T-helper 2 cell treated with Interferon-gamma antibody and Interleukin-4, amounts not matched to agents 100 ng/mL and 5 ng/mL, for 36 hours (primary cell): Measurements from ENCODE around the gene FRMPD4. TPM values are rescaled to one million over a fixed set of nuclear protein-coding genes. Genes with fewer than 3 reads are reported as not detected.
"Not testable (repeated sequence)": the region's sequence is repeated elsewhere in the genome, so short reads cannot be mapped to it uniquely, and the experiment has no call there.

Experiments
- intact Hi-C: fragments of 100-400 bp; cut with micrococcal nuclease; formaldehyde crosslinking; loops from one replicate; pipeline ENCODE4 v1.15.1; 2023
- total RNA-seq: library from RNA; stranded (reverse); gene quantifications from 2 replicates; pipeline ENCODE4 v1.2.3, GENCODE V29; 2022

The FRMPD4 gene
- total RNA-seq, 1 donor from 2014 or later = not detected

GRCh38 chrX:12496343-12496742 lies 358.1 kb downstream of the FRMPD4 start:
- intact Hi-C loops = no loop called here

GRCh38 chrX:12497832-12498591 lies 359.7 kb downstream of the FRMPD4 start:
- intact Hi-C loops = no loop called here

GRCh38 chrX:12505127-12505526 lies 366.9 kb downstream of the FRMPD4 start:
- intact Hi-C loops = no loop called here

GRCh38 chrX:12515384-12515783 lies 377.1 kb downstream of the FRMPD4 start:
- intact Hi-C loops = not testable (repeated sequence)

GRCh38 chrX:12526306-12526705 lies 388.0 kb downstream of the FRMPD4 start:
- intact Hi-C loops = no loop called here

- intact Hi-C loops = not testable (repeated sequence)
Measured at GRCh38 chrX:12538096-12538495, 399.8 kb downstream of the FRMPD4 start.

GRCh38 chrX:12542251-12542650 lies 404.0 kb downstream of the FRMPD4 start:
- intact Hi-C loops = not testable (repeated sequence)

GRCh38 chrX:12548341-12548740 lies 410.1 kb downstream of the FRMPD4 start:
- intact Hi-C loops = no loop called here

GRCh38 chrX:12548746-12549145 lies 410.5 kb downstream of the FRMPD4 start:
- intact Hi-C loops = no loop called here

GRCh38 chrX:12554206-12554605 lies 415.9 kb downstream of the FRMPD4 start:
- intact Hi-C loops = no loop called here

GRCh38 chrX:12563121-12563520 lies 424.8 kb downstream of the FRMPD4 start:
- intact Hi-C loops = no loop called here

GRCh38 chrX:12564221-12564620 lies 425.9 kb downstream of the FRMPD4 start:
- intact Hi-C loops = no loop called here

GRCh38 chrX:12567857-12568256 lies 429.6 kb downstream of the FRMPD4 start:
- intact Hi-C loops = no loop called here

- intact Hi-C loops = no loop called here
Measured at GRCh38 chrX:12570859-12571501, 432.7 kb downstream of the FRMPD4 start.

GRCh38 chrX:12579311-12579710 lies 441.0 kb downstream of the FRMPD4 start:
- intact Hi-C loops = no loop called here

- intact Hi-C loops = no loop called here
Measured at GRCh38 chrX:12580548-12580947, 442.3 kb downstream of the FRMPD4 start.

- intact Hi-C loops = no loop called here
Measured at GRCh38 chrX:12581546-12581945, 443.3 kb downstream of the FRMPD4 start.

GRCh38 chrX:12582649-12583048 lies 444.4 kb downstream of the FRMPD4 start:
- intact Hi-C loops = no loop called here

- intact Hi-C loops = no loop called here
Measured at GRCh38 chrX:12583543-12583942, 445.3 kb downstream of the FRMPD4 start.

GRCh38 chrX:12595720-12596119 lies 457.4 kb downstream of the FRMPD4 start:
- intact Hi-C loops = no loop called here

GRCh38 chrX:12610079-12610478 lies 471.8 kb downstream of the FRMPD4 start:
- intact Hi-C loops = no loop called here

- intact Hi-C loops = no loop called here
Measured at GRCh38 chrX:12611471-12611870, 473.2 kb downstream of the FRMPD4 start.

- intact Hi-C loops = no loop called here
Measured at GRCh38 chrX:12614266-12614665, 476.0 kb downstream of the FRMPD4 start.
